DOHH2 (cell line): ENCODE results near the gene HSBP1L1.

Source experiments
- EZH2phosphoT487 ChIP-seq: fragments of 200-600 bp; sonication (generic); IDR thresholded peaks from 2 replicates; pipeline ENCODE4 v1.6.1; 2017; ENCODE audit warnings: borderline replicate concordance, mild to moderate bottlenecking, antibody characterized with exemption, low read length, moderate library complexity, mixed read lengths
- TF ChIP-seq, protein P1 (sequence below): fragments of 200-600 bp; sonication (generic); IDR thresholded peaks from one replicate; pipeline ENCODE4 v1.5.1; 2014; ENCODE audit warnings: antibody characterized with exemption, mild to moderate bottlenecking, low read depth, low read length; ENCODE audit not compliant: poor library complexity, severe bottlenecking

DNA sequence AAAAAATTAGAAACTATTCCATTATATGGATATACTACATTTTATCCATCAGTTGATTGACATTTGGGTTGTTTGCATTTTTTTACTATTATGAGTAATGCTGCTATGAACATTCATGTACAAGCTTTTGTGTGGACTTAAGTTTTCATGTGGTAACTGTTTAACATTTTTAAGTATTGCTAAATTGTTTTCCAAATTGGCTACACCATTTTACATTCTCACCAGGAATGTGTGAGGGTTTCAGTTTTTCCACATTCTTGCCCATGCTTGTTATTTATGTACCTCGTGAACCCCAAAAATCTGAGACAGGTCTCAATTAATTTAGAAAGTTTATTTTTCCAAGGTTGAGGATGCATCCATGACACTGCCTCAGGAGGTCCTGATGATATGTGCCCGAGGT is 27.1 kb downstream of the HSBP1L1 start:
- TF ChIP-seq, protein P1, sequence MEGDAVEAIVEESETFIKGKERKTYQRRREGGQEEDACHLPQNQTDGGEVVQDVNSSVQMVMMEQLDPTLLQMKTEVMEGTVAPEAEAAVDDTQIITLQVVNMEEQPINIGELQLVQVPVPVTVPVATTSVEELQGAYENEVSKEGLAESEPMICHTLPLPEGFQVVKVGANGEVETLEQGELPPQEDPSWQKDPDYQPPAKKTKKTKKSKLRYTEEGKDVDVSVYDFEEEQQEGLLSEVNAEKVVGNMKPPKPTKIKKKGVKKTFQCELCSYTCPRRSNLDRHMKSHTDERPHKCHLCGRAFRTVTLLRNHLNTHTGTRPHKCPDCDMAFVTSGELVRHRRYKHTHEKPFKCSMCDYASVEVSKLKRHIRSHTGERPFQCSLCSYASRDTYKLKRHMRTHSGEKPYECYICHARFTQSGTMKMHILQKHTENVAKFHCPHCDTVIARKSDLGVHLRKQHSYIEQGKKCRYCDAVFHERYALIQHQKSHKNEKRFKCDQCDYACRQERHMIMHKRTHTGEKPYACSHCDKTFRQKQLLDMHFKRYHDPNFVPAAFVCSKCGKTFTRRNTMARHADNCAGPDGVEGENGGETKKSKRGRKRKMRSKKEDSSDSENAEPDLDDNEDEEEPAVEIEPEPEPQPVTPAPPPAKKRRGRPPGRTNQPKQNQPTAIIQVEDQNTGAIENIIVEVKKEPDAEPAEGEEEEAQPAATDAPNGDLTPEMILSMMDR = no peak
- no peak for TF ChIP-seq EZH2phosphoT487
